Testis (tissue), 5 donors: ENCODE measurements around the gene TP53AIP1. TPM values are rescaled to one million over a fixed set of nuclear protein-coding genes. Genes with fewer than 3 reads are reported as not detected.

Source experiments
- DNase-seq: peaks from one replicate; pipeline ENCODE4 v3.0.0-alpha.2; 2019
- H3K27ac ChIP-seq, 2 donors: fragments of 200-600 bp; sonication (generic); one replicate each; pipeline ENCODE4 v1.5.1; 2019
- H3K27me3 ChIP-seq: fragments of 200-600 bp; sonication (generic); one replicate; pipeline ENCODE4 v1.5.1; 2019
- H3K36me3 ChIP-seq: fragments of 200-600 bp; sonication (generic); one replicate; pipeline ENCODE4 v1.5.1; 2017; ENCODE audit warnings: low read depth; ENCODE audit errors: missing control alignments
- H3K4me1 ChIP-seq: fragments of 200-600 bp; sonication (generic); one replicate; pipeline ENCODE4 v1.5.1; 2019
- H3K4me3 ChIP-seq, 2 donors: fragments of 200-600 bp; sonication (generic); one replicate each; pipeline ENCODE4 v1.5.1; 2017 to 2019
- H3K9me3 ChIP-seq: fragments of 200-600 bp; sonication (generic); one replicate; pipeline ENCODE4 v1.5.1; 2017
- CTCF ChIP-seq, 3 experiments: fragments of 450-650 bp in 2 of 3; fragments of 200-600 bp in 1 of 3; sonication (generic) in 1 of 3; IDR thresholded peaks; one replicate each; pipeline ENCODE4 v1.5.1; 2016 to 2019; ENCODE audit warnings: antibody characterized with exemption in 3 of 3, mild to moderate bottlenecking in 2 of 3, moderate library complexity in 1 of 3
- POLR2A ChIP-seq: fragments of 450-650 bp; IDR thresholded peaks from one replicate; pipeline ENCODE4 v1.6.1; 2017; ENCODE audit warnings: antibody characterized with exemption, mild to moderate bottlenecking, moderate library complexity
- WGBS, 2 donors: methylation state at CpG; one replicate each; pipeline ENCODE4 v1.1.5; 2018; 5-methylcytosine and 5-hydroxymethylcytosine counted together
- intact Hi-C: fragments of 100-400 bp; cut with DNase I; formaldehyde crosslinking; loops from one replicate; pipeline ENCODE4 v1.15.1; 2023; ENCODE audit warnings: low total_unique reads
- long read RNA-seq, 2 donors: transcript quantifications; one replicate each; lab custom pipeline, GENCODE V29; 2026
- polyA plus RNA-seq: library from polyadenylated mRNA; stranded (reverse); fragments of 350-450 nt; fragmentation: Illumina TruSeq; extraction: RNeasy Lipid Tissue Mini Kit (QIAGEN cat#74804); gene quantifications from one replicate; pipeline ENCODE4 v1.2.3, GENCODE V29; 2014; ENCODE audit warnings: low read depth, low replicate concordance; ENCODE audit not compliant: insufficient read depth
- total RNA-seq, 2 donors: library from RNA; depleted of rRNA; stranded (reverse); fragments of >200 nt; gene quantifications; one replicate each; pipeline ENCODE4 v1.2.3, GENCODE V29; 2016

TP53AIP1 gene, protein sequence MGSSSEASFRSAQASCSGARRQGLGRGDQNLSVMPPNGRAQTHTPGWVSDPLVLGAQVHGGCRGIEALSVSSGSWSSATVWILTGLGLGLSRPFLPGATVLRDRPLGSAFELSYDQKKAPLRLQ
- total RNA-seq (1 to 10 TPM in 1 of 2 donors, under 1 TPM in 1; 0.94 to 1.8 TPM), polyA plus RNA-seq (1.1 TPM)
- long read RNA-seq, donor 1, result 0 reads
- long read RNA-seq, donor 2, result 0 reads

DNA sequence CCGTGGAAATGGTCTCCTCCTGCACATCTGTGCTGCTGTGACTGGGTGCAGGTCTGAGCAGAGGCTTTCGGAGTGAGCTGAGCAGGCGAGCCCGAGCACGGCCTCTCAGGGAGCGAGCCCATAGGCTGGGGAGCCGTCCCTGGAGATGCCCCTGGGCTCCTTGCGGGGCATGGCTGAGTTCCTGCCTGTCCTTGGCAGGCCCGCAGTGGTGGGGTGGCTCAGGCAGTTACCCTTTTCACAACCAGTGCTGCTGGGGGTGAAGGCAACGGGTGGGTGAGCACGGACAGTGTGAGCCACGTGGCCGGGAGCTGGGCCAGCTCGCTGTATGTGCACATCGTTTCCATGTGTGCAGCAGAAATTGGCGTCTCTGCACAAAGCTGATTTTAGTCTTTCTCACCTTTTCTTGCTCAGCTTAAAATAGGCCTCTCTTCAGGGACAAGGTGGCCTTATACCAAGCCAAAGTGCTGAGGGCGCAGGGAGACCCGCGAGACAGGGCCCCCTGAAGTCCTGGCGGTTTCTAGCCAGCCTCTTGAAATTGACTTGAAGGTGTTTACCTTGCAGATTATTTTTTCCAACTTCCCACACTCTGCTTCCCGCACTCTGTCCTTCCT, at the start of gene TP53AIP1:
Gene TP53AIP1 (minus strand): TSS at position 55 of the 611 bp plus-strand sequence. CDS start 5,053 bp downstream, outside the sequence.
- Histone ChIP-seq H3K27ac (no peak within 1 kb of the TSS), H3K27me3 (no peaks in the 10 kb centered on the region), H3K9me3 (no peaks in the 10 kb centered on the region), H3K36me3 (no peaks in the 10 kb centered on the region), H3K4me1 (no peaks in the 10 kb centered on the region), H3K4me3 (no peak within 1 kb of the TSS)
- intact Hi-C loops, result loop anchor here (5.0 kb wide), 1 partner anchor 61 kb away; no protein-coding TSS in a partner anchor
- WGBS, 2 donors, result 57 to 76% methylated on average over 4 to 21 of the region's 21 CpGs
- DNase-seq, result no peak
- TF ChIP-seq CTCF (IDR thresholded peaks at IDR 0.05), result no peak
- no peak for TF ChIP-seq POLR2A

DNA sequence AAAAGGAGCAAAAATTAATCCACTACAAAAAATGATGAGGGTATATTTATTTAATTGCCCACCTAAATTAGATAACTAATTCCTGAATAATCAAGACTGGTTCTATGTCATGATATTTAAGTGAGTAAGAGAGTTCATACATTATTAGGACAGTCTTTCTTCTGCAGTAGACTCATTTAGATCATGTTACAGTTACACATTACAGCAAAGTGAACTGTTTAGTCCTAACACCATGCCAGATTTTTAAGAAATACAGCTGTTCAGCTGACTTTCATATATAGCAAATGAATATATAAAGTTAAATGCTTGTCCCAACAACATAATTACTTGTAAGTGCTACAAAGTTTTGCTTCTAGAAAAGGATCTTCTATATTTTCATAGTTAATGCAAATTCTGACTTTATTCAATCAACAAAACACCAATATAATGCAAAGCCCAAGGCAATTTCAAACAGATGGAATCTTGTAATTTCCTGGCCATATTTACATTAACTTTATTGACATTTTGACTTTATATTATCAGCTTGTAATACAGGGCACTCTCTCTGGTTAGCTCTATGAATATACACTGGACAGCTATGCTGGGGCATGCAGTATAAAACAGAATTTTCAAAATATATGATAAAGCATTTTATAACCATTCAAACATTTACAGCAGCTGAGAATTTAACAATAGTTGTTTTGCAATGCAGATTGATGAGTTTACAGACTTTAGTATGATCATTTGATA, 45.7 kb upstream of the TP53AIP1 start:
- no peak overlapping the region for H3K27ac ChIP-seq
- no peak for TF ChIP-seq POLR2A
- no peak for TF ChIP-seq CTCF (IDR thresholded peaks at IDR 0.05)

DNA sequence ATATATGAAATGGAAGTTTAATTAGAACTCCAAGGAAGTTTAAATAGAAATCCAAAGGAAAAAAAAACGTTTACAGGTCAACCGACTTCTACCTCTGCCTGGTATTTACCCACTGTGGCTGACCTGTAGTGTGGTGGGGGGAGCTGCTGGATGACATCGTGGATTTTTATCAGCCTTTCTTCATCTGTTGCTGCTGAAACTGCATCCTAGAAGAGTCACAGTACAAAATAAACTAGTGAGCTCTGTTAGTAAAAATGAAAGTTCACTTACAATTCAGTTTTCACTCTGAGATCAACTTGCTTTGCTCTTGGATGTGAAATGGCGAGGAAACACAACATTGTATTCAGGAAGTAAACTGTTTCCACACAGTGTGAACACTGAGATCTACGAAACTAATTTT, 43.2 kb upstream of the TP53AIP1 start:
- H3K4me3 ChIP-seq, result no peak overlapping the region
- TF ChIP-seq CTCF (IDR thresholded peaks at IDR 0.05), result no peak
- TF ChIP-seq POLR2A, result no peak
- no peaks in the 10 kb centered on the region for H3K4me1 ChIP-seq
- DNase-seq, result no peak
- H3K27ac ChIP-seq, result no peak overlapping the region
- no peaks in the 10 kb centered on the region for H3K27me3 ChIP-seq
- WGBS, 2 donors, result 74 to 85% methylated on average over 5 of the region's 5 CpGs
- no peaks in the 10 kb centered on the region for H3K9me3 ChIP-seq
- H3K36me3 ChIP-seq, result no peaks in the 10 kb centered on the region
- intact Hi-C loops, result no loop called here

More for the DNA sequence above, 45.7 kb upstream of the TP53AIP1 start:
- Histone ChIP-seq H3K4me1 (no peaks in the 10 kb centered on the region), H3K27me3 (no peaks in the 10 kb centered on the region), H3K36me3 (no peaks in the 10 kb centered on the region), H3K9me3 (no peaks in the 10 kb centered on the region), H3K4me3 (no peak overlapping the region)
- no peak for DNase-seq
- intact Hi-C loops, result no loop called here

DNA sequence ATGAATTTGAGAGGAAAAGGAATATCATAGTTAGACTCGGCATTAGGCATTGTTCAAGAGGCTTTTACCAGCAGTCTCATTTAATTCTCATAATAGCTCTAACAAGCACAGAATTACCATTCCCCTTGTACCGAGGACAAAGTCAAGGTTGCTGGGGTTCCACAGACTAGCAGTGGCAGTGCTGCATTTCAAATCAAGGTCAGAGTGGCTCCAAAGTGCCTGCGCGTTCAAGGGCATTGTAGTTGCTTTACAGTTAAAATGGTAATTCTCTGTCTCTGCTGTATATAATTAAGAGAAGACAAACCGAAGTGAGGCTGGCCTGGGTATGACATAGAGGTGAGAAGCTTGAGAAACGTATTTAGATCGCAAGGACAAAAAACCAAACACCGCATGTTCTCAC, 40.4 kb upstream of the TP53AIP1 start:
- no peaks in the 10 kb centered on the region for H3K36me3 ChIP-seq
- intact Hi-C loops, result no loop called here
- H3K27me3 ChIP-seq, result no peaks in the 10 kb centered on the region
- DNase-seq, result no peak
- TF ChIP-seq CTCF (IDR thresholded peaks at IDR 0.05), result no peak
- no peak for TF ChIP-seq POLR2A
- no peak overlapping the region for H3K27ac ChIP-seq
- H3K4me3 ChIP-seq, result no peak overlapping the region
- no peaks in the 10 kb centered on the region for H3K4me1 ChIP-seq
- 71 to 74% methylated on average over 8 of the region's 8 CpGs for WGBS, 2 donors
- H3K9me3 ChIP-seq, result no peaks in the 10 kb centered on the region
